Measurements from ENCODE around the gene ALG12. TPM values are rescaled to one million over a fixed set of nuclear protein-coding genes. Genes with fewer than 3 reads are reported as not detected.

Gene ALG12
- total RNA-seq, 1 donor from 2014 or later, result 26.2 TPM

GRCh38 chr22:49930596-49931412, 12.6 kb upstream of the ALG12 start:
- Mint-ChIP-seq H3K4me1 (ENCODE audit: low read depth, unreplicated experiment) (no peaks in the 10 kb centered on the region), H3K9me3 (ENCODE audit: unreplicated experiment) (peaks cover 3% of the 10 kb centered on the region), H3K27me3 (ENCODE audit: low read depth, unreplicated experiment) (peaks cover 19% of the 10 kb centered on the region), H3K4me3 (ENCODE audit: unreplicated experiment) (no peak overlapping the region), H3K27ac (ENCODE audit: unreplicated experiment) (no peak overlapping the region), H3K36me3 (ENCODE audit: low read depth, unreplicated experiment) (no peaks in the 10 kb centered on the region)
- Histone ChIP-seq H3K79me2 (ENCODE audit: insufficient read depth, low read length) (no peaks in the 10 kb centered on the region), H3K36me3 (ENCODE audit: insufficient read depth, low read length) (no peaks in the 10 kb centered on the region), H3K9ac (ENCODE audit: low read length) (no peak overlapping the region), H3K27me3 (ENCODE audit: insufficient read depth, low read length) (no peaks in the 10 kb centered on the region), H3K4me1 (ENCODE audit: insufficient read depth, low read length) (peaks cover 7% of the 10 kb centered on the region), H2AFZ (ENCODE audit: low read depth, low read length) (no peak overlapping the region), H4K20me1 (ENCODE audit: insufficient read depth, low read length) (no peaks in the 10 kb centered on the region), H3K27ac (ENCODE audit: low read depth, low read length) (no peak overlapping the region), H3K4me2 (ENCODE audit: low read length) (no peak overlapping the region), H3K4me3 (ENCODE audit: insufficient read depth, low read depth, low read length) (no peak overlapping the region), H3K9me3 (ENCODE audit: insufficient read depth, low read depth, low read length) (no peaks in the 10 kb centered on the region)
- FAIRE-seq (no peak), DNase-seq (ENCODE audit: low read depth) (peak; percentile 18)
- peak; percentile 33 for TF ChIP-seq CTCF (IDR thresholded peaks at IDR 0.05; ENCODE audit: insufficient read depth, low read depth, low read length)
- no peak for TF ChIP-seq EZH2 (IDR thresholded peaks at IDR 0.05; ENCODE audit: insufficient read depth, low read length)

- Histone ChIP-seq H4K20me1 (ENCODE audit: insufficient read depth, low read length) (no peaks in the 10 kb centered on the region), H3K79me2 (ENCODE audit: insufficient read depth, low read length) (no peaks in the 10 kb centered on the region), H3K4me3 (ENCODE audit: insufficient read depth, low read depth, low read length) (no peak overlapping the region), H3K9me3 (ENCODE audit: insufficient read depth, low read depth, low read length) (no peaks in the 10 kb centered on the region), H2AFZ (ENCODE audit: low read depth, low read length) (no peak overlapping the region), H3K4me1 (ENCODE audit: insufficient read depth, low read length) (peaks cover 7% of the 10 kb centered on the region), H3K27me3 (ENCODE audit: insufficient read depth, low read length) (no peaks in the 10 kb centered on the region), H3K27ac (ENCODE audit: low read depth, low read length) (no peak overlapping the region), H3K4me2 (ENCODE audit: low read length) (no peak overlapping the region), H3K36me3 (ENCODE audit: insufficient read depth, low read length) (peaks cover 2% of the 10 kb centered on the region), H3K9ac (ENCODE audit: low read length) (no peak overlapping the region)
- H3K4me1 Mint-ChIP-seq (ENCODE audit: low read depth, unreplicated experiment), result no peaks in the 10 kb centered on the region
- H3K27ac Mint-ChIP-seq (ENCODE audit: unreplicated experiment), result peak overlapping the region; percentile 26
- peaks cover 3% of the 10 kb centered on the region for H3K9me3 Mint-ChIP-seq (ENCODE audit: unreplicated experiment)
- TF ChIP-seq EZH2 (IDR thresholded peaks at IDR 0.05; ENCODE audit: insufficient read depth, low read length) (no peak), CTCF (IDR thresholded peaks at IDR 0.05; ENCODE audit: insufficient read depth, low read depth, low read length) (no peak)
- DNase-seq (ENCODE audit: low read depth) (no peak), FAIRE-seq (no peak)
- no peak overlapping the region for H3K4me3 Mint-ChIP-seq (ENCODE audit: unreplicated experiment)
- no peaks in the 10 kb centered on the region for H3K36me3 Mint-ChIP-seq (ENCODE audit: low read depth, unreplicated experiment)
- peaks cover 19% of the 10 kb centered on the region for H3K27me3 Mint-ChIP-seq (ENCODE audit: low read depth, unreplicated experiment)
Measured at GRCh38 chr22:49929994-49930575, 11.8 kb upstream of the ALG12 start.
